Tibial nerve (tissue), 3 donors: ENCODE data around the gene STK10.

ENCODE experiments used
- CTCF ChIP-seq, 5 experiments: fragments of 200-600 bp in 3 of 5; fragments of 450-650 bp in 2 of 5; sonication (generic) in 3 of 5; IDR thresholded peaks; one replicate each; pipeline ENCODE4 v1.5.1; 2016 to 2019; ENCODE audit warnings: antibody characterized with exemption in 5 of 5, mild to moderate bottlenecking in 3 of 5, moderate library complexity in 2 of 5
- POLR2A ChIP-seq, 2 donors: fragments of 450-650 bp; IDR thresholded peaks; one replicate each; pipeline ENCODE4 v1.6.1; 2017; ENCODE audit warnings: antibody characterized with exemption in 2 of 2, mild to moderate bottlenecking in 2 of 2, moderate library complexity in 2 of 2

DNA sequence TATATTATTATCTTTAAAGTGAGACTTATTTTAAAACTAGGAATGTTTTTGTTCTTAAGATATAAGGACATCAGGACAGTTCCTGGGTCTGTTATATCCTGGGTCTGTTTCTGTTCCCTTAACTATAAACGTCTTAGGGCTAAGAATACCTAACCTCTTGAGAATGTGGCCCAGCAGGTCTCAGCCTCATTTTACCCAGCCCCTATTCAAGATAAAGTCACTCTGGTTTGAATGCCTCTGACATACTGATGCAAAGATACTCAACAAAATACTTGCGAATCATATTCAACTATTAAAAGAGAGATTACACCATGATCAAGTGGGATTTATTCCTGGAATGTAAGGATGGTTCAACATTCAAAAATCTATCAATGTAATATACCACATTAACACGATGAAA is 51.0 kb downstream of the STK10 start:
- TF ChIP-seq CTCF (IDR thresholded peaks at IDR 0.05) (no peak), POLR2A (IDR thresholded peaks at IDR 0.05) (no peak)
